ENCODE data around the gene CRISPLD2.
"Not testable (repeated sequence)": the region's sequence is repeated elsewhere in the genome, so short reads cannot be mapped to it uniquely, and the experiment has no call there.

DNA sequence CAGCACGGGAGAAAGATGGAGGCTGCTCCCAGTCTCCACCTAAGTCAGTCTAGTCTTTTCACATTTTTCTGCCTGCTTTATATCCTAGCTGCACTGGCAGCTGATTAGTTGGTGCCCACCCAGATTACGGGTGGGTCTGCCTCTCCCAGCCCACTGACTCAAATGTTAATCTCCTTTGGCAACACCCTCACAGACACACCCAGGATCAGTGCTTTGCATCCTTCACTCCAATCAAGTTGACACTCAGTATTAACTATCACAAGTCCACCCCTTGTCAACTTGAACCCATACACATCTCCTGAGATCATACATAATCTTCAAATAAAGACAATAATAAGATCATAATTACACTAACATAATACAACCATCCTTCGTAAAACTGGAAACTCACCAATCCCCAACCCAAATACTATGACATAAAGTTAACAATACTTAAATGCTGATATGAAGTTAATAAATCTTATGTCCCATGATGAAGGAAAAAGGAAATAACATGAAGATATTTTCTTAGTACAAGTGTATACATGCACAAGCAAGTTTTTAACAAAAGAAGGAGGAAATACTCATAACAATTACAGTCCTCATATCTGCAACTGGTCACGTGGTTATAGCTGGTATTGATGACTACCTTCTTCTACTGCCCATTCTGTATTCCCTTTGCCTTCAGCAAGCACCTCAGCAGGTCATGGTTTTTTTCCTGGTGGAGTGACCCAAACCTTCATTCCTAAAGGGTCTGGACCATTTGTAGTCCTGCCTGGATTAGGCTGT, 35.8 kb downstream of the CRISPLD2 start:
- TF ChIP-seq CTCF (conservative IDR thresholded peaks at IDR 0.05 in 1 of 2, IDR thresholded peaks at IDR 0.05 in 1 of 2; ENCODE audit: extremely low read depth in 1 of 2, insufficient read depth in 1 of 2, low read depth in 1 of 2, low read length in 2 of 2); EZH2 (IDR thresholded peaks at IDR 0.05; ENCODE audit: borderline replicate concordance, low read length): not testable (repeated sequence)
